HG02970 (cell line): ENCODE data around the gene PDE11A.

Source experiments
- ATAC-seq: cut with Tn5 transposase; IDR thresholded peaks from one replicate; pipeline ENCODE4 v1.9.1; 2021; ENCODE audit warnings: mild to moderate bottlenecking, moderate library complexity, moderate number of reproducible peaks; ENCODE audit not compliant: unreplicated experiment, low FRiP score

PDE11A gene

GRCh38 chr2:177617849-177618248 lies 454.7 kb downstream of the PDE11A start:
- no peak for ATAC-seq

- ATAC-seq = no peak
Observed at GRCh38 chr2:177616731-177617130, 455.8 kb downstream of the PDE11A start.

GRCh38 chr2:177616066-177616465 lies 456.5 kb downstream of the PDE11A start:
- ATAC-seq = no peak

GRCh38 chr2:177612659-177613058 lies 459.9 kb downstream of the PDE11A start:
- no peak for ATAC-seq

- ATAC-seq = no peak
Observed at GRCh38 chr2:177611310-177611886, 461.2 kb downstream of the PDE11A start.

- ATAC-seq = no peak
Observed at GRCh38 chr2:177610813-177611212, 461.8 kb downstream of the PDE11A start.

- ATAC-seq = no peak
Observed at GRCh38 chr2:177606636-177607035, 465.9 kb downstream of the PDE11A start.

- no peak for ATAC-seq
Observed at GRCh38 chr2:177604271-177605065, 468.1 kb downstream of the PDE11A start.

GRCh38 chr2:177603768-177604167 lies 468.8 kb downstream of the PDE11A start:
- ATAC-seq = no peak

GRCh38 chr2:177603181-177603580 lies 469.4 kb downstream of the PDE11A start:
- no peak for ATAC-seq

- ATAC-seq = no peak
Observed at GRCh38 chr2:177602611-177603164, 469.9 kb downstream of the PDE11A start.

GRCh38 chr2:177600917-177601316 lies 471.7 kb downstream of the PDE11A start:
- ATAC-seq = no peak

- ATAC-seq = no peak
Observed at GRCh38 chr2:177599956-177600355, 472.6 kb downstream of the PDE11A start.

GRCh38 chr2:177599139-177599688 lies 473.4 kb downstream of the PDE11A start:
- ATAC-seq = no peak

- no peak for ATAC-seq
Observed at GRCh38 chr2:177598326-177599138, 474.0 kb downstream of the PDE11A start.

GRCh38 chr2:177597759-177598158 lies 474.8 kb downstream of the PDE11A start:
- no peak for ATAC-seq

- no peak for ATAC-seq
Observed at GRCh38 chr2:177596866-177597265, 475.7 kb downstream of the PDE11A start.

GRCh38 chr2:177595126-177595845 lies 477.3 kb downstream of the PDE11A start:
- ATAC-seq = no peak

GRCh38 chr2:177593402-177593801 lies 479.2 kb downstream of the PDE11A start:
- no peak for ATAC-seq

- ATAC-seq = no peak
Observed at GRCh38 chr2:177592945-177593344, 479.6 kb downstream of the PDE11A start.
